Subcutaneous adipose tissue (tissue), 4 donors: ENCODE data around the gene STRIP2. TPM values are rescaled to one million over a fixed set of nuclear protein-coding genes. Genes with fewer than 3 reads are reported as not detected.

Experiments
- CTCF ChIP-seq: fragments of 450-650 bp; IDR thresholded peaks from one replicate; pipeline ENCODE4 v1.5.1; 2016; ENCODE audit warnings: low read depth, mild to moderate bottlenecking, control low read depth, antibody characterized with exemption, moderate library complexity
- total RNA-seq, 4 donors: library from RNA; depleted of rRNA; stranded (reverse); fragments of >200 nt; gene quantifications; one replicate each; pipeline ENCODE4 v1.1.0, GENCODE V29; 2016

The STRIP2 gene
- total RNA-seq, 4 donors from 2014 or later: 0.22 to 0.68 (median 0.45) TPM

- TF ChIP-seq CTCF: no peak
Observed at GRCh38 chr7:129426482-129426881, 7.8 kb upstream of the STRIP2 start.

- no peak for TF ChIP-seq CTCF
Observed at GRCh38 chr7:129427526-129428045, 6.6 kb upstream of the STRIP2 start.

- TF ChIP-seq CTCF: no peak
Observed at GRCh38 chr7:129431911-129432643, 2.2 kb upstream of the STRIP2 start.

- no peak for TF ChIP-seq CTCF
Observed at GRCh38 chr7:129434675-129435318, 565 bp downstream of the STRIP2 start.

- TF ChIP-seq CTCF: no peak
Observed at GRCh38 chr7:129435414-129435829, 1.2 kb downstream of the STRIP2 start.

GRCh38 chr7:129436335-129436923 lies 2.2 kb downstream of the STRIP2 start:
- no peak for TF ChIP-seq CTCF

- no peak for TF ChIP-seq CTCF
Observed at GRCh38 chr7:129437190-129437589, 3.0 kb downstream of the STRIP2 start.
